ENCODE data around the gene SEPTIN8.
"Not testable (repeated sequence)": the region's sequence is repeated elsewhere in the genome, so short reads cannot be mapped to it uniquely, and the experiment has no call there.

SEPTIN8 gene

DNA sequence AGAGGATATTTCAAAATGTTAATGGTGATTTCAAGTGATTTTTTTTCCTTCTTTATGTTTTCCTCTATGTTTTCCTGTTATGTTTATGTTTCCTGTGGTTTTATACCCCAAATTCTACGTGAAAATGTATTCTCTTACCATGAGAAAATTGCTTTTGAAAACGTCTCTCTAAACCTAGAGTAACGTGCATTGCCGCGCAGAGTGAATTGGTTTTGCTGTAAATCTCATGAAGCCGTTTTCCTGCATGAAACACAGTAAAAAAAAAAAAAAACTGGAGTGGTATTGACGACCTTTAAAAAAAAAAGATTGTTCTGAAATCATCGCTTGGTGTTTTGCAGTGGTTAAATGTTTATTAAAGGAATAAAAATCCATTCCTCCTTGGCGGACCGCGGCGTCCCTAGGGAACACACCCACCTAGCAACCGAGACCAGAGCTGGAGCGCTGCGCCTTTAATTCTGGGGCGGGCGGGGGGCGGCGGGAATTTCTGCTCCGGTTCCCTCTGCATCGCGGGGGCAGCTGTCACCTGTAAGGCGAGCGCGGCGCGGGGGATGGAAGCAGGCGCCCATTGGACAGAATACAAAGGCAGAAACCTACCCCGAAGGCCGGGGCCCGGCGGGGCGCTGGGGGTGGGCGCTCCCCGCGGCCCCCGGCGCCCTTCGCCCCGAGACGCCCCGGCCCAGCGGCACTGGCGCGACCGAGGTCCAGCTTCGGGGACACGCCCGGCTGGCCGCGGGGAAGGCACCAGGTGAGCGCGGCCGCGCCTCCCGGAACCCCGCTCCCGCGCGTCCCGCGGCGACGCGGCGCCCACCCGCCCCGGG, 36.0 kb upstream of the SEPTIN8 start, which contains the start of gene SOWAHA:
Gene SOWAHA (plus strand): TSS at position 522 of the 818 bp plus-strand sequence. CDS start 320 bp downstream, outside the sequence.
- DNase-seq (ENCODE audit: low read depth in 2 of 2) = no peak

DNA sequence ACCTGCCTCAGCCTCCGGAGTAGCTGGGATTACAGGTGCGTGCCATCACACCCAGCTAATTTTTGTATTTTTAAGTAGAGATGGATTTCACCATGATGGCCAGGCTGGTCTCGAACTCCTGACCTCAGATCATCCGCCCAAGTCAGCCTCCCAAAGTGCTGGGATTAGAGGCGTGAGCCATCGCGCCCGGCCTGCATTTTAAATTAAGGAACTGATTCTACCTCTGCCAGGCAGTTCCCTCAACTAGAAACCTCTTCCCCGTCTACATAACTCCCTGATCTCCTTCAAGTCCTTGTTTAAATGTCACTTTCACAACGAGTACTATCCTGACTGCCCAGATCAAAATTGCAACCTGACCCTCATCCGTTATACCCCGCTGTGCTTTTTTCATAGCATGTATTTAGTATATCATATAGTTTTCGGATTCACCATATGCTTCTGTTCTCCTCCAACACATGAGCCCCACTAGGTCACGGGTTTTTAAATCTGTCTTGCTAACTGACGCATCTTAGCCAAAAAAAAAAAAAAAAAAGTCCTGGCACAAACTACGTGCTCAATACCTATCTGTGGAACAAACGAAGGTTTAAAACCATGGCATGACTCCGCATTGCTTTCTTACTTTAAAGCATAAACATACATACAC, 35.2 kb upstream of the SEPTIN8 start:
- no peak for DNase-seq (ENCODE audit: low read depth in 2 of 2)

DNA sequence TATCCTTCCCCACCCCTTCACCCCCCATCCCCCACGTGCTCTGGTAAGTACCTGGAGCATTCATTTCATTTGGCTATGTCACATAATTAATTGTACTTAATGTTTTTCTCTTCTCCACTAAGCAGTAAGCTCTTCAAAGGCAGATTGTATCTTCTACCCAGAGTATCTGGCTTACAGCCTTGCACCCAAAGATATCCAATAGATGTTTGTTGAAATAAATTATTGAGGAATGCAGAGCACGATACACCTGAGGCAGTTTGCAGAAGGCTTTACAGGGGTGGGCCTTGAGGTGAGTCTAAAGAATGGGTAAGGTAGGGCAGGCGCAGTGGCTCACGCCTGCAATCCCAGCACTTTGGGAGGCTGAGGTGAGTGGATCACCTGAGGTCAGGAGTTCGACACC, 33.6 kb upstream of the SEPTIN8 start:
- no peak for DNase-seq (ENCODE audit: low read depth in 2 of 2)

DNA sequence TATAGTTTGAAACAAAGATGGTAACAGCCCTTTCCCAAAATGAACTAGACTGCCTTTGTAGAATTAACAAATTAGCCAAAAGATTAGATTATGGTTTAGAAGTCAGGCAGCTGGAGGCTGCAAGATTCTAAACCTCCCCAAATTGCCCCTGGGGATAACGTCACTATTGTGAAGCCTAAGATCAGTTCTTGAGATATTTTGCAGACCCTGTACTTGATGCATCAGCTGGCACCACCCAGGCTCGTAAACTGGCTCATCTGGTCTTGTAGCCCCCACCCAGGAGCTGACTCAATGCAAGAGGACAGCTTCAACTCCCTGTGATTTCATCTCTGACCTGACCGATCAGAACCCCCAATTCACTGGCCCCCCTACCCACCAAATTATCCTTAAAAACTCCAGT, 31.8 kb upstream of the SEPTIN8 start:
- no peak for DNase-seq (ENCODE audit: low read depth in 2 of 2)

DNA sequence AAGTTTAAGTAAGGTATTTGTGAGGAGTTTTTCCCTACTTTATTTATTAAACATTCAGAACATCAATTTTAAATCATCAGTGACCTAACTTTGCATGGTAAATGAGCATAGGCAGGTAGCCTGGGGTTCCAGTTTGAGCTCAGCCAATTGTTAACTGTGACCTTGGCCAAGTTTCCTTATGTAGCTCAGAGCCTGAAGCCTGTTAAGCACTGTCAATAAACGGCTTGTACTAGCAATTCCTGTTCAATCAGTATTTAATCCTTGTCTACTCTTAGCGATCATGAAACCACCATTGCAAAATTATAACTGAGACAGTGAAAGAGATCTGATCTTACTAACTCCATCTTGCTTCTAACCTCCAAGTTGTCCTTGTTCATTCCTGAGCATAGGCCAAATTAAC, 31.4 kb upstream of the SEPTIN8 start:
- no peak for DNase-seq (ENCODE audit: low read depth in 2 of 2)

DNA sequence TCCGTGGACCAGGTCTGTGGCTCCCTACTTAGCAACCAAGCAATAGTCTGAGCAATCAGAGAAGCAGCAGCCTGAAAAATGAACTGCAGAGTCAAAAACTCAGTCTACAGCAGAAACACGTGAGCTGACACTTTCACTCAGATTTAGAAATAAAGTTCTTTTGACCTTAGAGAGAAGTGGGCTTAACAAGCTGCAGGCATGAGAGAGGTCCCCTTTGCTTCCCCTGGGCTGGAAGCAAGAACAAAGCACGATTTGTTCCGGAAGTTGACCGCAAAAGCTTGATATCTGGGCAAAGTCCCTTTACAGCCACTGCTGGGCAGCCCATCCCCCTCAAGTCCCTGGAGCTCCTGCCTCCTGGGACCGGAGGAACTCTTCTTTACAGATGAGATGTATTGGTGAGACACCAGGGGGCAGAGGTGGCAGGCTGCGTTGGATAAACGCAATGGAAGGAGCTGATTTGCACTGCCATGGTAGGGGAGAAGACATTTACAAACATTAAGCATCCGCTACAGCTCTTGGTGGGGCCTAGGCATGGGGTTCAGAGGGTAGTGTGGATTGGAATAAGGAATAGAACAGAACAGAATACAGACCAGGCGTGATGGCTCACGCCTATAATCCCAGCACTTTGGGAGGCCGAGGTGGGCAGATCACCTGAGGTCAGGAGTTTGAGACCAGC, 30.3 kb upstream of the SEPTIN8 start:
- no peak for DNase-seq (ENCODE audit: low read depth in 2 of 2)

DNA sequence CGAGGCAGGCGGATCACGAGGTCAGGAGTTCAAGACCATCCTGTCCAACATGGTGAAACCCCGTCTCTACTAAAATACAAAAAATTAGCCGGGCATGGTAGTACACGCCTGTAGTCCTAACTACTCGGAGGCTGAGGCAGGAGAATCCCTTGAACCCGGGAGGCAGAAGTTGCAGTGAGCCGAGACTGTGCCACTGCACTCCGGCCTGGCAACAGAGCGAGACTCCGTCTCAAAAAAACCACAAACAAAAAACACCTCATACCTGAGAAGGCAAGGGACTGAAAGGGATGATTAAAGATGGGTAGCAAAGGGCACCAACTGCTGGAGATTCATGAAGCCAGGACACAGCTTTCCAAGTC, 29.7 kb upstream of the SEPTIN8 start:
- not testable (repeated sequence) for DNase-seq (ENCODE audit: low read depth in 2 of 2)

DNA sequence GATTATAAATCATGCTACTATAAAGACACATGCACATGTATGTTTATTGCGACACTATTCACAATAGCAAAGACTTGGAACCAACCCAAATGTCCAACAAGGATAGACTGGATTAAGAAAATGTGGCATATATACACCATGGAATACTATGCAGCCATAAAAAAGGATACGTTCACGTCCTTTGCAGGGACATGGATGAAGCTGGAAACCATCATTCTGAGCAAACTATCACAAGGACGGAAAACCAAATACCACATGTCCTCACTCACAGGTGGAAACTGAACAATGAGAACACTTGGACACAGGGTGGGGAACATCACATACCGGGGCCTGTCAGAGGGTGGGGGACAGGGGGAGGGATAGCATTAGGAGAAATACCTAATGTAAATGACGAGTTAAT, 28.8 kb upstream of the SEPTIN8 start:
- not testable (repeated sequence) for DNase-seq (ENCODE audit: low read depth in 2 of 2)

DNA sequence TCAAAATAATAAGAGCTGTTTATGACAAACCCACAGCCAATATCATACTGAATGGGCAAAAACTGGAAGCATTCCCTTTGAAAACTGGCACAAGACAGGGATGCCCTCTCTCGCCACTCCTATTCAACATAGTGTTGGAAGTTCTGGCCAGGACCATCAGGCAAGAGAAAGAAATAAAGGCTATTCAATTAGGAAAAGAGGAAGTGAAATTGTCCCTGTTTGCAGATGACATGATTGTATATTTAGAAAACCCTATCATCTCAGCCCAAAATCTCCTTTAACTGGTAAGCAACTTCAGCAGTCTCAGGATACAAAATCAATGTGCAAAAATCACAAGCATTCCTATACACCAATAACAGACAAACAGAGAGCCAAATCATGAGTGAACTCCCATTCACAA, 27.2 kb upstream of the SEPTIN8 start:
- not testable (repeated sequence) for DNase-seq (ENCODE audit: low read depth in 2 of 2)

DNA sequence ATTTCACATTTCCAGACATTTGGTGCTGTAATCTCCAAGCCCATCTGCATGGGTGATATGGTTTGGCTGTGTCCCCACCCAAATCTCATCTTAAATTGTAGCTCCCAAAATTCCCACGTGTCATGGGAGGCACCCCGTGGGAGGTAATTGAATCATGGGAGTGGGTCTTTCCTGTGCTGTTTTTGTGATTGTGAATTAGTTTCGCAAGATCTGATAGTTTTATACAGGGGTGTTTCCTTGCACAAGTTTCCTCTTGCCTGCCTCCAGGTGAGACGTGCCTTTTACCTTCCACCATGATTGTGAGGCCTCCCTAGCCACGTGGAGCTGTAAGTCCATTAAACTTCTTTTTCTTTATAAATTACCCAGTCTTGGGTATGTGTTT, 25.6 kb upstream of the SEPTIN8 start:
- DNase-seq (ENCODE audit: low read depth in 2 of 2) = not testable (repeated sequence)

DNA sequence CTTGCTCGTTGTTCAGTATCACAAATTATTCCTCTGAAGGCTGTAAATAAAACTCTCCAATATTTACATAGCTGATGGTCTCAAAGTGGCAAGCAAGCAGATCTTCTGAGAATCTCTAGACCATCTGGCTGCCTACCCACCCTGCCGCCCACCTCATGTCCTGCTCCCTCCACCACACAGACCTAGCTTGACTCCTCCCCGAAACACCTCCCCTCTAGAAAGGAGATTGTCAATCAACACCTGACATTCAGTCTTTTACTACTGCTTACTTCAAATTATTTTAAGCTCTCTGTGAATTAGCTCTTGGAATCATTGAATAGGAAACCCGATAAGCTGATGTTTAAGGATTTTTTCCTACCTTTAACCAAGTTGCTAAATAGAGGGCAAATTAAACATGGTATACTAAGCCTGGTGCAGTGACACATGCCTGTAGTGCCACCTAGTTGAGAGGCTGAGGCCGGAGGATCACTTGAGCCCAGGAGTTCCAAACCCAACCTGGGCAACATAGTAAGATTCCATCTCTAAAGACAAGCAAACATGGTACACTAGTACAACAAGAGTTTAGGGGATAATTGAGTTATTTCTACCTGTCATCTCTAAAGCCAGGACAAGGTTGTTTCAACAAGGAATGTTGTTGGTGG, 25.1 kb upstream of the SEPTIN8 start:
- no peak for DNase-seq (ENCODE audit: low read depth in 2 of 2)

DNA sequence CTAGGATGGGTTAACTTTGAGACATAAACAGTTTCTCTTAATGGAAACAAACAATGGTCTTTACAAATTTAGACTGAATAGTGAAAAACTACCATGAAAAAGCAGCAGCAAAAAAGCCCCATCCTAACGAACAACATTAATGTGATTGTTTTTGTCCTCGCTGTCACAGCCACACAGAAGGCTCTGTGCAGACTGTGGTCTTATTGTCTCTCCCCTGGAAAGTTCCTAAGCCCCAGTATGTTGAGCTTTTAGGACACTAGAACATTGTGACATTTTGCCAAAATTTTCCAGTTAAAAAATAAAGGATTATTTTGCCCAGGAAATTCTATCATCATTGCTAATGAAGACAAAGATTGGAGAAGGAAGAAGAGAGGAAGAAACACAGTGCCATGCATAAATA, 23.5 kb upstream of the SEPTIN8 start:
- DNase-seq (ENCODE audit: low read depth in 2 of 2) = no peak

DNA sequence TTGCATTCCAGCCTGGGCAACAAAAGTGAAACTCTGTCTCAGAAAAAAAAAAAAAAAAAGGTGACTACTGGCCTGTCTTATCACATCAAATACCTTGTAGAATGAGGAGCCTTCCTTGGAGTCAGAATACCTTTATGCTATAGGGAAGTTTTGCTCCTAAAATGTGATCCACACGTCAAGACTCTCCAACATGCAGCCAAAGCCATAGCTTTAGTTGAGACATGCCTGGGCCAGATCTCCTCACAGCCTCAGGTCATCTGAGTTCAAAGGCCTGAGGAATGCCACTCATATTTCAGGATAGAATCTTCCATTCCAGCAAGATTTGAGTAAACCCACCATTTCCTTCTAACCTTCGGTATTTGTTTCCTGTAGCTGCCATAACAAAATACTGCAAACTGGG, 22.4 kb upstream of the SEPTIN8 start:
- DNase-seq (ENCODE audit: low read depth in 2 of 2) = no peak

DNA sequence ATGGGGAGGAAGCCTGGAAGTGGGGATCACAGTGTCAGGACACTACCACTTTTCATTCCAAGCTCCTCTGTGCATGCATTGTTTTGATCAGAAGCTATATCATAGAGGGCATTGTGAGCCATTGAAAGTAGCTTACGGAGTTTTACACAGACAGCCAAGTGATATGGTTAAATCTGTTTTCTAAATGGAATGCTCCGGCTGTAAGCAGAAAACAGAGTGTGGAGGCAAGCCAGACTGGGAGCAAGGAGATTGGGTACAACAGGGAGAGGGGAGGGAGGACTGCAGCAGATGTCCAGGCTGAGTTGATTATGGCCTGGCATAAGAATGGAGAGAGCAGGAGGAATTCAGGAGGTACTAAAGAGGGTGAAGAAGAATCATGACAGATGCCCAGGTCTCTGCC, 20.6 kb upstream of the SEPTIN8 start:
- no peak for DNase-seq (ENCODE audit: low read depth in 2 of 2)

DNA sequence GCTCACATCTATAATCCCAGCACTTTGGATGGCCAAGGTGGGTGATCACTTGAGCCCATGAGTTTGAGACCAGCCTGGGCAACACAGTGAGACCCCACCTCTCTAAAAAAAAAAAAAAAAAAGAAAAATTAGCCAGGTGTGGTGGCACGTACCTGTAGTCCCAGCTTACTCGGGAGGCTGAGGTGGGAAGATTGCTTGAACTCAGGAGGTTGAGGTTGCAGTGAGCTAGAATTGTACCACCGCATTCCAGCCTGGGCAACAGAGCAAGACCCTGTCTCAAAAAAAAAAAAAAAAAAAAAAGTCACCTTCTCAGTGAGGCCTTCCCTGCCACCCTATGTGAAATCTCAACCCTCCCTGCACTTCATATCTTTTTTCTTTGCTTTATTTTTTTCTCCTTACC, 14.0 kb upstream of the SEPTIN8 start:
- DNase-seq (ENCODE audit: low read depth in 2 of 2) = no peak

DNA sequence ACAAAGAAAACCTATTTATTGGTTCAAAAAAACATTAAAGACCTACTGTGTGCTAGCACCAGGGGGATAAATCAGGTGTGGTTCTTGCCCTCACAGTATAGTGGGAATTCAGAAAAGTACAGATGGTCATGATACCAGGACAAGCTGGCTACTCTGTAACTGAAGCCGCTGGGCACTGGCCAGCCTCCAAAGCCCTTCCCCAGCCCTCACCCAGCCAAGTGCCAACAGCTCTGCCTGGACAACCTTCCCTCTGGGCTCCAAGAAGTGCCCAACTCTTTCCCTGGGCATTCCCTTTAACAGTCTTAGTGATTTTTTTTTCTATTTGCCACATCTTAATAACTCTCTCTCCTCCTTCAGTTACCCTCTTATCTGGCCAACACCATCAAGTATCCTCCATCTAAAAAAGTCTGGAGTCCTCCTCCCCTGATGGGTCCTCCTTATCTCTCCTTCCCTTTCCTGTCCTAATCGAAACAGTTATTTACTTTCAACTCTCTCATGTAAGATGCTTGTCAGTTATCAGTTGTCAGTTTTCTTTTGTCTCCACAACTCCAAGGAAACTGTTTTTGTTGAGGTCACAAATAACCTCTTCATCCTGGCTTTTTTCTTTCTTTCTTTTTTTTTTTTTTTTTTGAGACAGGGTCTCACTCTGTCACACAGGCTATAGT, 13.3 kb upstream of the SEPTIN8 start:
- DNase-seq (ENCODE audit: low read depth in 2 of 2) = no peak

DNA sequence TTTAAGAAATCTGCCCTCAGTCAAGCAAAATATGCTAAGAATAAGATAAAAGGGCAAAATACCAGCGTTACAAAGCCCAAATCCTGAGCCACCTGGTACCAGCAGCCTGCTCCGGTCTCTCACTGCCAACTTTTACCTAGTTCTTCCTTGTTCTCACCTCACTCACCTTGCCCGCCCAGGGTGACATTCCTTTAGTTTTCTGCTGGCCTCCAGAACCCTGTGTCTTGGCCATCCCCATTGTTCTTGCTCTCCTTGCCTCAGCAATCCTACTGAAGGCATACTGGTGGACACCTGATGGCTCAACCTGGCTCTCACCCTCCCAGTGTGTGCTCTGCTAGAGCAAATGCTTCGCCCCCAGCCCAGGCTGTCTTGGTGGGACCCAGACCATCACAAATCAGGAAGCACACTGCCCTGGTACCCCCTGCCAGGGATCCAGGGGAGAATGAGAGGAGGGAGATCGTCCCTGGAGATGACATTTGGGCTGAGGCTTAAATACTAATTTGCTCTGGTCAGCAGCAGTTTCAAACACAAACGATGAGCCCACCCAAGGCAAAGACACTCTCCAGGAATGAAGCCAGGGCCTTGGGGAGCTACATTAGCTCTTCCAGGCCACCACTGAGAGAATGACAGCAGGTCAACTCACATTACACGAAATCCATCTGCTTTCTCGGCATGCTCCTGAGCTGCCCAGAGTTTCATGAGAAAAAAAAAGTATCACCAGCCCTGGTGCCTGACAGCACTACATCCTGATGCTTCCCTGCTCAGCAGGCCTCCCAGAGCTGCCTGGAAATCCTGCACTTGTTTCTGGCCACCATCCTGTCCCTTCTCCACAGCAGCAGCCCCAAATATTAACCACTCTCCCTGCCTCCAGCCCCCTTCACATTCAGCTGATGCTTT, 12.2 kb upstream of the SEPTIN8 start:
- DNase-seq (ENCODE audit: low read depth in 2 of 2) = no peak

DNA sequence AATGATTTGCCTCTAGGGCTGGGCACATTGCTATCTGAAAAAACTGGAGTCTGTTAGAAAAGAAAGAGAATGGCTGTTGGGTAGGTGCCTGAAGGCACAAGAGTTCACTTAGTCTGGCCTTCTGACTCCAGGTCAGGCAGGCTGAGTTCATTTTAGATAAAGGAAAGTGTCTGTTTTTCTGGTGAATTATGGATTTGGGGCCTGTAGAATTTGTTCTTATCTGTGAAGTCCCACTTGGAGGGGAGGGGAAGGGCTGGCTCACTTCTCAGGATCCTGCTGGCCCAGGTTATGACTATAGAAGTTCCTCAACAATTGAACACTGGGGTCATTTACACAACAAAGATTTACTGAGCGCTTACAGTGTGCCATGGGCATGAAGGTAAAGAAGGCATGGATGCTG, 11.5 kb upstream of the SEPTIN8 start:
- DNase-seq (ENCODE audit: low read depth in 2 of 2) = no peak

DNA sequence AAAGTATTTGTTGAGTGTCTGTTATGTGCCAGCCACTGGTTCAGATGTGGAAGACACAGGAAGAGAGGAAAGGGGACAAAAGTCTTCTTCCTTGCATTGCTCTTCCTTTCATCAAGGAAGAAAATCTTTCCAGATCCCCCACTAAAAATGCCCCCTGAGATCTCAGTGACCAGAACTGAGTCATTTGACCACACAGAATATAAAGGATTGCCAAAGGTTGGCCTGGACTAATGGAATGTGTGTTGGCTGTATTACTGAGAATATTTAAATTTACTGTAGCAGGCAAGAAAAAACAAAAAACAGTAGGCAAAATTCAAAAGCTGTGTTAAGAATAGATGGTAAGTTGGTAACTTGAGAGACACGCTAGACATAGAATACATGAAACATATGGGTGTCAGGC, 10.0 kb upstream of the SEPTIN8 start:
- no peak for DNase-seq (ENCODE audit: low read depth in 2 of 2)

DNA sequence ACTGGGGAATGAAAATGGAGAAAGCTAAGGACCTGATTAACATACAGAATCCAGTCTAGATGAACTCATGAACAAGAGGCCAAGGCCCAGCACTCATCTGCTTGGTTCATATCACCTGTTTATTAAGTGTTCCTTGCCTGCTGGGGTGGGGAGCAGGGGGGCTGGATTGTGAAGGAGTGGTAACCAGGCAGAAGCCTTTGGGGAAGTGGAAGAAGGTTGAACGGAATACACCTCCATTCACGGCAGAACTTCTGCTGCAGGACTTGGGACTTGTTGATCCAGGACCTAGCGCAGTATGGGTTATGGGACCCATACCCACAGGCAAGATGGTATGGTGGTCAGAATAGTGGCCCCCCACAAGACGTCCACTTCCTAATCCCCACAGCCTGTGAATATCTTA, 8.8 kb upstream of the SEPTIN8 start:
- no peak for DNase-seq (ENCODE audit: low read depth in 2 of 2)

DNA sequence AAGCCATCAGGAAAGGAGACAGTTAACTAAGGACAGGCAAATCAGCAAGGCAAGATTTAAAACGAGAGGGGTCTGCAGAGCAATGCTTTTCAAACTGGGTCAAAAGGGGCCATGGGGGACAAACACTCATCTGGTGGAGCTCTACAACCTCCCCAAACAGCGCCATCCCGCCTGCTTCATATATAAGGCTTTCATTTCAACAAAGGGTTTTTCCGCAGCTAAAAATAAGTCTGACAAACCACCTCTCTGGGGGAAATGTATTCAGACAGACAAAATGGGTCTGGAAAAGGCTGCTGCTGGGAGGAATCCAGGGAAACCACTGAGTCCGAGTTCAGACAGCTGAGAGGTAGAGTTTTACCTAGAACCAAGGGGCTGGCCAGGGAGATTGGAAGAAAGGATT, 8.3 kb upstream of the SEPTIN8 start:
- no peak for DNase-seq (ENCODE audit: low read depth in 2 of 2)

Data from activated CD4-positive, alpha-beta T cell treated with anti-CD3 and anti-CD28 coated beads for 24 hours (primary cell).